ENCODE results near the gene RAX. TPM values are rescaled to one million over a fixed set of nuclear protein-coding genes. Genes with fewer than 3 reads are reported as not detected.

Gene RAX
- total RNA-seq, 1 experiment from 2014 or later: 0.37 TPM

DNA sequence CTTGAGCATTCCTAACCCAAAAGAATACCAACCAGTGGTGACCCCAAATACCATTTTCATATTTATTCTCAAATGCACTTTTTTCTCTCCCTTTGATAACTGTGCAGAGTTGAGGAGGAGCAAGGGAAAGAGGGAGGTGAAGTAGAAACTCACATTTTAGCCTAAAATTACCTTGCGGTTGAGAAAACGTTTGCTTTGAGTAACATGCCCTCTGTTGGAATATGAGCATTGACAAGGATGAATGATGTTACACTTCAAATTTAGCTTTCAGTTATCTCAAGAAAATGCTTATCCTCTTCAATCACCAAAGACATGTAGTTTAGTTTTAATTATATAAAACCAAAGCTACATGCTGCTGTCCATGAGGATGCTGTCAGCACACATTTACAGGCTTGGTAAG, 50.9 kb downstream of the RAX start:
- Histone ChIP-seq H4K91ac (ENCODE audit: insufficient read length, low read depth, low read length) (no peak overlapping the region), H3K27ac (ENCODE audit: insufficient read length, low read depth, low read length) (no peak overlapping the region), H3K18ac (ENCODE audit: insufficient read length, low read depth, low read length) (no peak overlapping the region), H3K14ac (ENCODE audit: insufficient read depth, low read length) (no peak overlapping the region), H3K27me3 (ENCODE audit: insufficient read depth, low read length) (peaks cover 47% of the 10 kb centered on the region), H3K79me2 (ENCODE audit: insufficient read depth, low read length) (no peaks in the 10 kb centered on the region), H3K4me2 (ENCODE audit: insufficient read depth, insufficient read length, low read length) (no peak overlapping the region), H2BK20ac (ENCODE audit: low read depth, low read length, poor library complexity, severe bottlenecking) (no peak overlapping the region), H3K9ac (ENCODE audit: extremely low read depth, insufficient read length, low read length) (no peak overlapping the region), H4K5ac (ENCODE audit: insufficient read length, low read depth, low read length) (no peak overlapping the region), H3T11ph (ENCODE audit: low read length) (no peak overlapping the region), H2BK5ac (ENCODE audit: insufficient read length, low read length) (no peak overlapping the region), H3K56ac (ENCODE audit: insufficient read length, low read depth, low read length) (no peak overlapping the region), H4K20me1 (ENCODE audit: control insufficient read depth, insufficient read depth, insufficient read length) (no peaks in the 10 kb centered on the region), H2BK12ac (ENCODE audit: insufficient read length, low read depth, low read length) (no peak overlapping the region), H2AFZ (ENCODE audit: low read length) (no peak overlapping the region), H3K9me3 (ENCODE audit: control insufficient read depth, low read depth, low read length) (no peaks in the 10 kb centered on the region), H3K23me2 (ENCODE audit: insufficient read length, low read depth, low read length, poor library complexity, severe bottlenecking) (peaks cover 13% of the 10 kb centered on the region), H2BK15ac (ENCODE audit: low read depth, low read length) (no peak overlapping the region), H3K4me1 (ENCODE audit: insufficient read depth, low read length) (no peaks in the 10 kb centered on the region), H2AK5ac (ENCODE audit: insufficient read length, low read length) (no peak overlapping the region), H3K4ac (ENCODE audit: low read depth, low read length) (no peak overlapping the region), H2BK120ac (ENCODE audit: low read depth, low read length, poor library complexity, severe bottlenecking) (no peak overlapping the region), H3K79me1 (ENCODE audit: insufficient read depth, low read depth, low read length, poor library complexity, severe bottlenecking) (no peaks in the 10 kb centered on the region), H4K8ac (replicated peaks; ENCODE audit: insufficient read length, low read depth, low read length) (no peak overlapping the region), H3K23ac (ENCODE audit: insufficient read length, low read depth, low read length) (no peak overlapping the region)
- Mint-ChIP-seq H3K9me3 (peaks cover 0 to 2% of the 10 kb centered on the region in 2 experiments; a peak in 1 of 5 replicates), H3K27me3 (ENCODE audit: low read depth) (peaks cover 99% of the 10 kb centered on the region), H3K27ac (no peak overlapping the region), H3K4me3 (no peak overlapping the region), H3K4me1 (peaks cover 12 to 22% of the 10 kb centered on the region in 2 experiments), H3K36me3 (ENCODE audit: insufficient read depth in 1 of 3, low read depth in 3 of 3) (no peaks in the 10 kb centered on the region; a peak in 1 of 7 replicates)
- TF ChIP-seq, protein P1, sequence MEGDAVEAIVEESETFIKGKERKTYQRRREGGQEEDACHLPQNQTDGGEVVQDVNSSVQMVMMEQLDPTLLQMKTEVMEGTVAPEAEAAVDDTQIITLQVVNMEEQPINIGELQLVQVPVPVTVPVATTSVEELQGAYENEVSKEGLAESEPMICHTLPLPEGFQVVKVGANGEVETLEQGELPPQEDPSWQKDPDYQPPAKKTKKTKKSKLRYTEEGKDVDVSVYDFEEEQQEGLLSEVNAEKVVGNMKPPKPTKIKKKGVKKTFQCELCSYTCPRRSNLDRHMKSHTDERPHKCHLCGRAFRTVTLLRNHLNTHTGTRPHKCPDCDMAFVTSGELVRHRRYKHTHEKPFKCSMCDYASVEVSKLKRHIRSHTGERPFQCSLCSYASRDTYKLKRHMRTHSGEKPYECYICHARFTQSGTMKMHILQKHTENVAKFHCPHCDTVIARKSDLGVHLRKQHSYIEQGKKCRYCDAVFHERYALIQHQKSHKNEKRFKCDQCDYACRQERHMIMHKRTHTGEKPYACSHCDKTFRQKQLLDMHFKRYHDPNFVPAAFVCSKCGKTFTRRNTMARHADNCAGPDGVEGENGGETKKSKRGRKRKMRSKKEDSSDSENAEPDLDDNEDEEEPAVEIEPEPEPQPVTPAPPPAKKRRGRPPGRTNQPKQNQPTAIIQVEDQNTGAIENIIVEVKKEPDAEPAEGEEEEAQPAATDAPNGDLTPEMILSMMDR (conservative IDR thresholded peaks at IDR 0.05): no peak
- no peak for DNase-seq
- no CpG with 5 or more reads among the region's 2 CpGs for WGBS (ENCODE audit: extremely low coverage, insufficient read length, low lambda C conversion rate)
